ENCODE data around the gene G6PC3. TPM values are rescaled to one million over a fixed set of nuclear protein-coding genes. Genes with fewer than 3 reads are reported as not detected.
"Not testable (repeated sequence)": the region's sequence is repeated elsewhere in the genome, so short reads cannot be mapped to it uniquely, and the experiment has no call there.

Gene G6PC3
- total and polyA plus RNA-seq, 8 donors = 9.1 to 54.2 (median 25.3) TPM

- 92 to 93% methylated on average over 4 of the region's 4 CpGs for WGBS, 2 donors
Measured at GRCh38 chr17:44045486-44045885, 25.0 kb upstream of the G6PC3 start.

GRCh38 chr17:44046893-44047292 is 23.6 kb upstream of the G6PC3 start:
- DNase-seq; H3K27ac ChIP-seq; H3K9me3 ChIP-seq; ATAC-seq; H3K4me3 ChIP-seq; H3K27me3 ChIP-seq; intact Hi-C loops (cut with DNase I); FAIRE-seq; H3K4me1 ChIP-seq: not testable (repeated sequence)
- H3K36me3 ChIP-seq = peaks cover 0 to 22% (median 0%) of the 10 kb centered on the region in 3 donors
- WGBS, 2 donors = 98 to 99% methylated on average over 6 to 7 of the region's 7 CpGs

More at GRCh38 chr17:44045486-44045885, 25.0 kb upstream of the G6PC3 start:
- Histone ChIP-seq H3K27me3 (no peaks in the 10 kb centered on the region), H3K27ac (no peak overlapping the region), H3K4me1 (peaks cover 0 to 4% (median 0%) of the 10 kb centered on the region in 3 donors), H3K4me3 (no peak overlapping the region), H3K36me3 (peaks cover 0 to 10% (median 0%) of the 10 kb centered on the region in 3 donors), H3K9me3 (no peaks in the 10 kb centered on the region)
- TF ChIP-seq CTCF (IDR thresholded peaks at IDR 0.05) = no peak
- intact Hi-C loops (cut with DNase I) = no loop called here
- FAIRE-seq (no peak), DNase-seq (no peak), ATAC-seq (no peak)

GRCh38 chr17:44049294-44050060 is 21.1 kb upstream of the G6PC3 start:
- Histone ChIP-seq H3K4me1 (peaks cover 9 to 24% (median 19%) of the 10 kb centered on the region in 3 donors), H3K36me3 (peaks cover 0 to 27% (median 0%) of the 10 kb centered on the region in 3 donors), H3K27me3 (no peaks in the 10 kb centered on the region), H3K4me3 (no peak overlapping the region), H3K9me3 (no peaks in the 10 kb centered on the region), H3K27ac (no peak overlapping the region)
- no peak for ATAC-seq
- FAIRE-seq = no peak
- intact Hi-C loops (cut with DNase I) = no loop called here
- no peak for DNase-seq
- no peak for TF ChIP-seq CTCF (IDR thresholded peaks at IDR 0.05)
- 92 to 96% methylated on average over 9 of the region's 9 CpGs for WGBS, 2 donors

GRCh38 chr17:44053125-44053872 is 17.2 kb upstream of the G6PC3 start:
- peak in 4 of 6 donors; percentile 46 to 68 (median 51) for DNase-seq
- no peak for TF ChIP-seq CTCF (IDR thresholded peaks at IDR 0.05)

GRCh38 chr17:44059101-44059892 is 11.2 kb upstream of the G6PC3 start:
- Histone ChIP-seq H3K36me3 (peaks cover 0 to 6% (median 4%) of the 10 kb centered on the region in 3 donors), H3K4me3 (no peak overlapping the region), H3K27ac (peak overlapping the region in 2 of 4 donors; percentile 12 to 46), H3K4me1 (peaks cover 4 to 15% (median 7%) of the 10 kb centered on the region in 3 donors), H3K9me3 (no peaks in the 10 kb centered on the region), H3K27me3 (no peaks in the 10 kb centered on the region)
- FAIRE-seq (no peak), ATAC-seq (peak in 2 of 4 donors; percentile 61 to 63), DNase-seq (no peak)
- WGBS, 2 donors = 39 to 40% methylated on average over 14 of the region's 14 CpGs
- intact Hi-C loops (cut with DNase I) = no loop called here
- TF ChIP-seq CTCF (IDR thresholded peaks at IDR 0.05) = no peak

More at GRCh38 chr17:44053125-44053872, 17.2 kb upstream of the G6PC3 start:
- Histone ChIP-seq H3K36me3 (peaks cover 0 to 27% (median 0%) of the 10 kb centered on the region in 3 donors), H3K4me3 (no peak overlapping the region), H3K9me3 (no peaks in the 10 kb centered on the region), H3K4me1 (peaks cover 9 to 30% (median 19%) of the 10 kb centered on the region in 3 donors), H3K27ac (peak overlapping the region; percentile 10 to 77 (median 50)), H3K27me3 (no peaks in the 10 kb centered on the region)
- WGBS, 2 donors = 19 to 23% methylated on average over 3 of the region's 3 CpGs
- FAIRE-seq (no peak), ATAC-seq (peak; percentile 84 to 94 (median 93))
- intact Hi-C loops (cut with DNase I) = no loop called here
